Measurements from ENCODE around the gene FER. TPM values are rescaled to one million over a fixed set of nuclear protein-coding genes. Genes with fewer than 3 reads are reported as not detected.
"Not testable (repeated sequence)": the region's sequence is repeated elsewhere in the genome, so short reads cannot be mapped to it uniquely, and the experiment has no call there.

The FER gene
- polyA plus RNA-seq, 1 donor: 18.5 TPM

GRCh38 chr5:108798513-108799265 is 51.0 kb downstream of the FER start:
- no peak for DNase-seq

- DNase-seq: no peak
Observed at GRCh38 chr5:108801301-108801700, 53.6 kb downstream of the FER start.

- DNase-seq: no peak
Observed at GRCh38 chr5:108801776-108802175, 54.1 kb downstream of the FER start.

- no peak for DNase-seq
Observed at GRCh38 chr5:108810717-108811116, 63.0 kb downstream of the FER start.

- no peak for DNase-seq
Observed at GRCh38 chr5:108813673-108814072, 66.0 kb downstream of the FER start.

GRCh38 chr5:108814551-108814950 is 66.9 kb downstream of the FER start:
- DNase-seq: no peak

GRCh38 chr5:108818613-108819272 is 71.0 kb downstream of the FER start:
- DNase-seq: no peak

- no peak for DNase-seq
Observed at GRCh38 chr5:108820983-108821382, 73.3 kb downstream of the FER start.

- no peak for DNase-seq
Observed at GRCh38 chr5:108822211-108822947, 74.7 kb downstream of the FER start.

GRCh38 chr5:108827131-108827530 is 79.4 kb downstream of the FER start:
- no peak for DNase-seq

GRCh38 chr5:108830705-108831276 is 83.1 kb downstream of the FER start:
- no peak for DNase-seq

- no peak for DNase-seq
Observed at GRCh38 chr5:108836492-108836891, 88.8 kb downstream of the FER start.

GRCh38 chr5:108842260-108842941 is 94.7 kb downstream of the FER start:
- DNase-seq: not testable (repeated sequence)

GRCh38 chr5:108851129-108851528 is 103.4 kb downstream of the FER start:
- not testable (repeated sequence) for DNase-seq

GRCh38 chr5:108857905-108858304 is 110.2 kb downstream of the FER start:
- DNase-seq: no peak

- no peak for DNase-seq
Observed at GRCh38 chr5:108858959-108859358, 111.3 kb downstream of the FER start.

- no peak for DNase-seq
Observed at GRCh38 chr5:108862211-108862610, 114.5 kb downstream of the FER start.

GRCh38 chr5:108866097-108866496 is 118.4 kb downstream of the FER start:
- DNase-seq: not testable (repeated sequence)

- DNase-seq: no peak
Observed at GRCh38 chr5:108867656-108868055, 120.0 kb downstream of the FER start.

- DNase-seq: no peak
Observed at GRCh38 chr5:108869066-108869465, 121.4 kb downstream of the FER start.

- DNase-seq: no peak
Observed at GRCh38 chr5:108876451-108876850, 128.8 kb downstream of the FER start.

- DNase-seq: no peak
Observed at GRCh38 chr5:108878756-108879155, 131.1 kb downstream of the FER start.

Measured in left kidney (tissue), 2 donors.